DOHH2 (cell line): ENCODE data around the gene CLCC1.
"Not testable (repeated sequence)": the region's sequence is repeated elsewhere in the genome, so short reads cannot be mapped to it uniquely, and the experiment has no call there.

ENCODE experiments used
- CTCF ChIP-seq: fragments of 200-600 bp; sonication (generic); IDR thresholded peaks from one replicate; pipeline ENCODE4 v1.5.1; 2014; ENCODE audit warnings: antibody characterized with exemption, mild to moderate bottlenecking, low read depth, low read length; ENCODE audit not compliant: poor library complexity, severe bottlenecking
- EZH2phosphoT487 ChIP-seq: fragments of 200-600 bp; sonication (generic); IDR thresholded peaks from 2 replicates; pipeline ENCODE4 v1.6.1; 2017; ENCODE audit warnings: borderline replicate concordance, mild to moderate bottlenecking, antibody characterized with exemption, low read length, moderate library complexity, mixed read lengths

GRCh38 chr1:108927565-108927964 lies 35.7 kb downstream of the CLCC1 start:
- TF ChIP-seq CTCF, EZH2phosphoT487: not testable (repeated sequence)
